ENCODE measurements around the gene STIL. TPM values are rescaled to one million over a fixed set of nuclear protein-coding genes. Genes with fewer than 3 reads are reported as not detected.
"Not testable (repeated sequence)": the region's sequence is repeated elsewhere in the genome, so short reads cannot be mapped to it uniquely, and the experiment has no call there.

STIL gene
- total RNA-seq: 0.48 TPM
- long read RNA-seq: 0 reads

DNA sequence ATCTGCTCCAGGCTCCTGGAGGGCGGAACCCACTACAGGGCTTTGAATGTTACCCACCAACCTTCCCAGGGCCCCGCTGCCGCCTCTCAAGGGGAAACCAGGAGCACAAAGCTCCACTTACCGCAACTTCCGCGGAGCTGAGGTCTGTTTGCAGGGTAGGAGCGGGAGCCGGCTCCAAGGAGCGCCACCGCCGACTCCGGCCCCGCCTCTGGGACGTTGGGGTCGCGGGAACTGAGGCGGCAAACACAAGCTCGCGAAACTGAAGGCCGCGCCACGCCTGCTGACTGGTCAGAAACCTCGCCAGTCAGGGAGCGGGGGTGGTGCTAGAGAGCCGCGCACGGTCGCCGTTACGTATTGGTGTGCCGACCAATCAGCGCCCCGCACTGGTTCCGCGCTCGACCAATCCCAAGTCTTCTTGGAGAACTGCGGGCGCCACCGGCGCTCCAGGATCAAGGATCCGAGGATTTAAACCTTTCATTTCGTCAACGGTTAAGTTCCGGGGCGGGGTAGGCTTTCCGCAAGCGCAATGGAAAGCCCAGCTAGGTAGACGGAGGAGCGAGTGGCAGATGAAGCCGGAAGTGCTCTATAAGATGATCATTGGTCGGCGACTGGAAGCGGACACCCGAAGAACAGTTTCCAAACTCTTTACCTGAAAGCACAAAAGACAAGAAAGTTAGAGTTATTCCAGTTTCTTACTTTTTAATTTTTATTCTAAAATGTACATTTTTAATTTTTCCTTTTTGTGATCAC lies at the start of gene STIL:
STIL (minus strand) TSS at position 233 of the 750 bp plus-strand sequence. CDS start 3,828 bp downstream, outside the sequence.
- peak; percentile 99 for DNase-seq (ENCODE audit: low spot score)
- intact Hi-C loops (cut with DNase I): loop anchor here (2.0 kb wide), 1 partner anchor 19 kb away; the partner anchor contains the start of gene CMPK1

DNA sequence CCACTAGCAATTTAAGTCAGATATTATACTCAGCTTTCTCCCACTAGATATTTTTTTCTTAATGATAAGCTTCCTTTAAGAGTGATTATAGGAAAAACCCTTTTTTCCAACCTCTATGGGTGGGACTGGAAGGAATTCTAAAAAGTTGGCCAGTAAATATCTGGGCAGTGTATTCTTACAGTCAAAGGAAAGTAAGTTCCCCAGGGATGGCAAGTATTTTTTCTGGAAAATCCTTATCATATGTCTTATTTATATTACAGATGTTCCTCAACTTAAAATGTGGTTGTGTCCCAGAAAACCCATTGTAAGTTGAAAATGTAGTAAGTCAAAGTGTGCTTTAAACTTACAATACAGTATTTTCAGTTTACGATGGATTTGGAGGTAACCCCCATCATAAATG lies 48.9 kb upstream of the STIL start:
- intact Hi-C loops (cut with DNase I): no loop called here
- no peak for DNase-seq (ENCODE audit: low spot score)

DNA sequence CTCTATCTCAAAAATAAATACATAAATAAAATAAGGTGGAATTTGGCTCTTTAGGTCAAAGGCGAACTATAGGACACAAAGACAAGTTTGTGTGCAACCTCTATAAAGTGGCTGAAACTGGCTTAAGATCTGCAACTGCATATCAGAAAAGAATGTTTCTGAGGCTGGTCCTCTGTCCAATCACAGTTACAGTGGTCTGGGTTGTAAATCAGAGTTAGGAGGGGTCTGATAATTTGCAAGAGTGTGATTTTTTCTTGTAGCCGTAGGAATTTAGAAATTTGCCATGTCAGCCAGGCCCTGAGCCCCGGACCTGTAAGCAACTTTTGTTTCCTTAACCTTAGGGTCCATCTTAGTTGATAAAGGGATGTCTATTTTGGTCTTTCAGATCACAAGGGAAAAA lies 47.4 kb upstream of the STIL start:
- intact Hi-C loops (cut with DNase I): no loop called here
- no peak for DNase-seq (ENCODE audit: low spot score)

DNA sequence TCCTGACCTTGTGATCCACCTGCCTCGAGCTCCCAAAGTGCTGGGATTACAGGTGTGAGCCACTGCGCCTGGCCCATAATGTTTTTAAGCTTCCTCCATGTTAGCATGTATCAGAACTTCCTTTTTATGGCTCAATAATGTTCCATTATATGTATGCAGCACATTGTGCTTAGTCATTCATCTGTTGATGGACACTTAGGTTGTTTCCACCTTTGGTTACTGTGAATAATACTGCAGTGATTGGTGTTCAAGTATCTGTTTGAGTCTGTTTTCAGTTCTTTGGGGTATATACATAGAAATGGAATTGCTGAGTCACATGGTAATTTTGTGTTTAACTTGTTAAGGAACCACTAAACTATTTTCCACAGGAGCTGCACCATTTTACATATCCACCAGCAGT lies 37.4 kb upstream of the STIL start:
- no peak for DNase-seq (ENCODE audit: low spot score)
- intact Hi-C loops (cut with DNase I): no loop called here

DNA sequence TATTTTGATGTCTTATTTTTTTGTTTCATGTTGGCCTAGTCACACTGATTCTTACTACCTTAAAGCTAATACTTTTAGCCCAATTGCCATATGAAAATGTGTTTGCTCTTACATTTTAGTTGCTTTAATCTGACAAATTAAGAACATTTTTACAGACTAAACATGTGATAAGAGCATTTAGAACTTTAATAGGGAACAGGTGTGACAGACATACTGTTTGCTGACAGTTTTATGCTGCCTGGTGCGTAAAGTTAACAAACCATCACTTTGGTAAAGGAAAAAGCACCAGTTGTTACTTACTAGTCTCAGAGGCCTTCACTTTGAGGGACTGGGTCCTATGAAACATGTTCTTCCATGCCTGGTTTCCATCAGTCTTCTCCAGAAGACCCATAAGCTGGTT lies 34.3 kb upstream of the STIL start:
- intact Hi-C loops (cut with DNase I): no loop called here
- no peak for DNase-seq (ENCODE audit: low spot score)

DNA sequence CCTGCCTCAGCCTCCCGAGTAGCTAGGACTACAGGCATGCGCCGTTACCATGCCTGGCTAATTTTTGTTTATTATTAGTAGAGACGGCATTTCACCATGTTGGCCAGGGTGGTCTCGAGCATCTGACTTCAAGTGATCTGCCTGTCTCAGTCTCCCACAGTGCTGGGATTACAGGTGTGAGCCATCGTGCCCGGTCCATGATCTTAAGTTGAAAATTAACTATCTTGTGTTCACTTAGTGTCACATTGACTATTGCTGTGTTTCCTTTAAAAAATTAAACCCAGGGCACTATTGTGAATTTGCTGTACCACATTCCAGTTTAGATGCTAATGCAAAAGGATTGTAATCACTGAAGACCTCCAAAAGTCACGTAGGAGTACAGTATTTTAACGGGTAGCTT lies 33.8 kb upstream of the STIL start:
- intact Hi-C loops (cut with DNase I): no loop called here
- DNase-seq (ENCODE audit: low spot score): no peak

DNA sequence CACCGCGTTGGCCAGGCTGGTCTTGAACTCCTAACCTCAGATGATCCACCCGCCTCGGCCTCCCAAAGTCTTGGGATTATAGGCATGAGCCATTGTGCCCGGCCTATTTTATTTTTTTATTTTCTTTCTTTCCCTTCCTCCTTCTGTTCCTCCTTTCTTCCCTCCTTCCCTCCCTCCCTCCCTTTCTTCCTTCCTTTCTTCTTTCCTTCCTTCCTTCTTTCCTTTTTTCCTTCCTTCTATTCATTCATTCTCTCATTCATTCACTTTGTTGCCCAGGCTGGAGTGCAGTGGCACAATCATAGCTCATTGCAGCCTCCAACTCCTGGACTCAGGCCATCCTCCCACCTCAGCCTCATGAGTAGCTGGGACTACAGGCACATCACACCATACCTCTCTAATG lies 33.0 kb upstream of the STIL start:
- intact Hi-C loops (cut with DNase I); DNase-seq (ENCODE audit: low spot score): not testable (repeated sequence)

DNA sequence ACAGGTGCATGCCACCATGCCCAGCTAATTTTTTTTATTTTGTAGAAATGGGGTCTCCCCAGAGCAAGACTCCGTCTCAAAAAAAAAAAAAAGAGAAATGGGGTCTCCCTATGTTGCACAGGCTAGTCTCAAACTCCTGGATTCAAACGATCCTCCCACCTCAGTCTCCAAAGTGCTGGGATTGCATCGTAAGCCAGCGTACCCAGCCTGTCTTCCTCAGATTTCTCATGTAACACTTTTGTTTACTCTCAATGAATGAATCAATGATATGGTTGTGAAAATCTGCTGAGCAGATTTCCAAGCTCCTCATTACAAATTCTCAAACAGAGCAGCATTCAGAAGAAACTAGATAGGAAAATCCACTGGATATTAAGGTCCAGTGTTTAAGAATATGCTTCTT lies 26.3 kb upstream of the STIL start:
- DNase-seq (ENCODE audit: low spot score): no peak

DNA sequence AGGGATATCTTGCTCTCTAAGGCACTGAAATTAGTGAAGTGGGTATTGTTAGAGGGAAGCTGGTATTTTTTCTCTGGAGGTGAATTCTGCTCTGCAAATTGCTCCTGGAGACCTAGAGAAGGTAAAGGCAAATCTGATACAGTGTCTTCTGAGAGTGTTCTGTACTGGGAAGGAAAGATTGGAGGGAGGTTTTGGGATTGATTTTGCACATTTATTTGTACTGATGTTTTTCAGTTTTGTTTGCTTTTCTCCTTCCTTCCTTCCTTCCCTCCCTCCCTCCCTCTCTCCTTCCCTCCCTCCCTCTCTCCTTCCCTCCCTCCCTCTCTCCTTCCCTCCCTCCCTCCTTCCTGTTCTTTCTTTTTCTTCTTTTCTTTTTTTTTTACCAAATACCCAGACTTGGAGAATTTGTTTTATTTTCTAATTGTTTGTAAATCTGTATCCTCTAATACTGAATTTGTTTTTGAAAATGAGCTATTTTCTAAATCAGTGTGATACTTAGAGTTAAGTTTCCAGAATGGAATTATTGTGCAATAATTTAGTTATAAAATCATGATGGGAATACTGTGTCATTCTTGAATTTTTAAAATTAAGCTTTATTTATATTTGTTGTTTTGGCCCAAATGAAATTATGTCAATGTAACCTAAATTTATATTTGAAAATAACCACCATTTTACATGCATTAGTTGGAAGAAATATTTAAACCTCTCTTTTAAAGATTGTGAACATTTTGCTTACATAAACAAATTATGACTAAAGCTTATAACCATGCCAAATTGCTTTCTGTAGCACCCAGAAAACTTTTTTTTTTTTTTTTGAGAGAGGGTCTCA lies 24.5 kb upstream of the STIL start:
- intact Hi-C loops (cut with DNase I): no loop called here
- DNase-seq (ENCODE audit: low spot score): no peak

More for the DNA sequence above, 26.3 kb upstream of the STIL start:
- intact Hi-C loops (cut with DNase I): no loop called here

DNA sequence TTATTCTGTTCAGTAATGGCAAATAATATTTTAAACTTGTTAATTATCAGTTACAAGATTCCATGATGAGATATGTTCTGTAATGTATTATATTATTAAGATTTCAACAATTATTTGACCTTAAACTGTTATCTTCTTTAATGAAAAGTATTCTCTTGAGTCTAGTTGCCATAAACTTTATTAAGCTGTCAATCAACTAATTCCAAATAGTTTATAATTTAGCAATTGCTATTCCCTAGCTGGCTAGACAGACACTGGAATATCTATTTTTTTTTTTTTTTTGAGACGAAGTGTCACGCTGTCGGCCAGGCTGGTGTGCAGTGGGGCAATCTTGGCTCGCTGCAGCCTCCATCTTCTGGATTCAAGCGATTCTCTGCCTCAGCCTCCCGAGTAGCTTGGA lies 23.4 kb upstream of the STIL start:
- no peak for DNase-seq (ENCODE audit: low spot score)
- intact Hi-C loops (cut with DNase I): no loop called here

DNA sequence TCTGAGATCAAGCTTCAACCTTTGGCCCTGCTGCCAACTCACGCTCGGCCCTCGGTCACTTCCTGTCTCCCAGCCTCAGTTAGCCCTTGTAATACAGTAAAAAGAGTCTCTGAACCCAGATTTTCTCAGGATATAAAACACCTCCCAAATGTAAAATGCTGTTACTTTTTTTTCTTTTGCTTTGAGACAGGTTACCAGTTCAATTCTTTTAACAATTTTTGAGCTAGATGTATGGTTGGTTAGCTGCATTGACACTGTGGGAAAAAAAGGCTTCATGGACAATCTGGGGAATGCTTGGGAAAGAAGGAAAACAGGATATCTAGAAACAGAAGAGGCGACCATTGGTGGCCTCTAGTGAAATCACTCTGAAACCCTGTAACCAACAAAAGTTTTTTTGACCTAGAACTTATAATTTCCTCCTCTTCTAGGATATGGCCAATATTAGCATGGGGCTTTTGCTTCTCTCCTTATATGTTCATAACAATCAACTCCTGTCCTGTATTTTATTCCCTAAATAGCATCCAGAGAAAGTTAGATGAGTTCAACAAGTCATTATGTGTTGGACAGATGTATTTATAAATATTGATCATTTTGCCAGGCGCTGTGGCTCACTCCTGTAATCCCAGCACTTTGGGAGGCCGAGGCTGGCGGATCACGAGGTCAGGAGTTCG lies 21.0 kb upstream of the STIL start:
- intact Hi-C loops (cut with DNase I): no loop called here
- DNase-seq (ENCODE audit: low spot score): no peak

DNA sequence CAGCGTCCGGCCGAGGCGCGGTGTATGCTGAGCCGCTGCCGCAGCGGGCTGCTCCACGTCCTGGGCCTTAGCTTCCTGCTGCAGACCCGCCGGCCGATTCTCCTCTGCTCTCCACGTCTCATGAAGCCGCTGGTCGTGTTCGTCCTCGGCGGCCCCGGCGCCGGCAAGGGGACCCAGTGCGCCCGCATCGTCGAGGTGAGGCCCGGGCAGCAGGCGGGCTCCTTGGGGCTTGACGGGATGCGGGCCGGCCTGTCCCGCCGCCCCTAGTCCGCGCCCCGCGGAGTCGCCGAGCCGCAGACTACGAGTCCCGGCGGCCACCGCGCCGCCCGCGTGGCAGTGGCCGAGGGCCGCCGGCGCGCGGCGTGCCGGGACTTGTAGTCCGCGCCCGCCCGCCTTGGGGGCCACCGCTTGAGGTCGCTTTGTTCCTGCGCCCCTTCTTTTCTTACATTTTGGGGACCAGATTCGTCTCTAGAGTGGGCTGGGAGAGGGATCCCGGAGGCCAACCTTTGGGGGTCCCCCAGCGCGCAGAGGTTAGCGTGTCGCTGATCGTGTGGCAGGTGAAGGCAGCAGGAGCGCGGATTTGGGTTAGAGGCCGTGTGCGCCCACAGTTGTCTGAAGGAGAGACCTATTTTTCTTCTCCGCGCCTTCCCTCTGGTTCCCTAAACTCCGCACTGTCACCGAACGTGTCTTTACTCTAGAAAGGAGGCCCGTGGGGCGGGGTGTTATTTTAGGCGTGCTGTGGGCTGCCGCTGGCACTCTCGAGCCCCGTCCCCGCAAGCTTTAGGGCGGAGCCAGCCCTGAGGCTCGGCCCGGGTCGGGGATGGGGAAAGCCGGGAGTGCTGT lies 20.2 kb upstream of the STIL start:
- peak; percentile 91 for DNase-seq (ENCODE audit: low spot score)
- intact Hi-C loops (cut with DNase I): loop anchor here (2.0 kb wide), 1 partner anchor 19 kb away; the partner anchor contains the start of gene STIL

DNA sequence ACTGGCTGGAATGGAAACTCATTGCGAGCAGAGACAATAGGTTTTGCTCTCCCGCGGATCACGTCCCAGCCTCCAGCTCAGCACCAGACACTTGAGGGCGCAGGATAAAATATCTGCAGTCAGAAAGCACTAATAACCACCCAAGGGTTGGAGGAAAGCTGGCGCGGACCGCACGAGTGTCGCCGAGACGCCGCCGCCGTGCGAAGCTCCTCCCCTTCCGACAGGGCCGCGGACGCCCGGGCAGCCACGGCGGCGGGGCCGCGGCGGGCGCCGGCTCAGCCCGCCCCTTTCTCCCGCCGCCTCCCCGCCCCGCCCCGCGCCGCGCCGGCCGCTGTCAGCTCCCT lies 19.6 kb upstream of the STIL start, which contains the start of gene CMPK1:
CMPK1 (plus strand) TSS at position 213 of the 344 bp plus-strand sequence. CDS start 156 bp downstream, outside the sequence.
- intact Hi-C loops (cut with DNase I): loop anchor here (2.0 kb wide), 1 partner anchor 19 kb away; the partner anchor contains the start of gene STIL
- peak; percentile 91 for DNase-seq (ENCODE audit: low spot score)

DNA sequence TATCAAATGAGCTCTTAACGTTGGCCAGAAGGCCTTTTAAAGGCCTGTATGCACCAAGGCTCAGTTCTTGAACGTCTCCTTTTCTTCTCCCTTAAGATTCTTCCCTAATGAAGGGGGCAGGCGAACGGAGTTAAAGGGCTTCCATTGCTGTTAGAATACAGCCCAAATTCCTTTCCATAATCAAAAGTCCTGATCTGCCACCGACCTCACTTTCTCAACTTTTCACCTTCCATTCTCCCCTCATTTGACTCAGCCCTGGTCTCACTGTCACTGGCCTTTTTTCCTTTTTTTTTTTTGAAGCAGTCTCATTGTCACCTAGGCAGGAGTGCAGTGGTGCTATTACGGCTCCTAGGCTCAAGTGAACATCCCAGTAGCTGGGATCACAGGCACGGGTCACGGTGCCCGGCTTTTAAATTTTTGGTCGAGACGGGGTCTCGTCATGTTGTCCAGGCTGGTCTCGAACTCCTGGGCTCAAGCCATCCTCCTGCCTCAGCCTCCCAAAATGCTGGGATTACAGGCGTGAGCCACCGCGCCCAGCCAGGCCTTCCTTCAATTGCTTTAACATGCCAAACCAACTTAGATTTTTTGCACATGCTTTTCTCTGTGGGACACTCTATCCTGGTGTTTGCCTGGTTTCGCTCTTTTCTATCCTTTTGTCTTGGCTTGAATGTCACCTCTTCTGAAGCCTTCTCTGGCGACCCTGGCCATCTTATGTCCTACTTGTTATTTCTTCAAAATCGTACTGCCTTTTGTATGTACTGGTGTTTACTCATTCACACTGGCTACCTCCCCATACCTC lies 19.0 kb upstream of the STIL start:
- intact Hi-C loops (cut with DNase I): loop anchor here (2.0 kb wide), 1 partner anchor 18 kb away; the partner anchor contains the start of gene STIL
- DNase-seq (ENCODE audit: low spot score): no peak

DNA sequence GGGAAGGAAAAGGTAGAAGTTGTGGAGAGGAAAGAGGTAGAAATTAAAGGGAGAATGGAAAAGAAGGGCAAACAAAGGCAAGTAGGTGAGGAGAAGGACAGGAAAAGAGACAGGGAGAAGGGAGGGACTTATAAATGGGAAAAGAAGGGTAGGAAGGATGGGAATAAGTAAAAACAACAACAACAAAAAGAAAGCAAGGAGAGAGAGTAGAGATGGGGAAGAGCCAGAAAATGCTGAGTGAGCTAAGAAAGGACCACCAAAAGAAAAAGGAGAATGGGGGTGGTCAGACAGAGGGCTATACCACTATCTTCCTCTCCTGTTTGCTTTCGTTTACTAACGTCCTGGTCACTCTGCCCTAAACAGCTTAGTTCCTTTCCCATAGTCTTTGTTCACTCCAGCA lies 17.9 kb upstream of the STIL start:
- intact Hi-C loops (cut with DNase I): loop anchor here (2.0 kb wide), 1 partner anchor 17 kb away; the partner anchor contains the start of gene STIL
- no peak for DNase-seq (ENCODE audit: low spot score)

DNA sequence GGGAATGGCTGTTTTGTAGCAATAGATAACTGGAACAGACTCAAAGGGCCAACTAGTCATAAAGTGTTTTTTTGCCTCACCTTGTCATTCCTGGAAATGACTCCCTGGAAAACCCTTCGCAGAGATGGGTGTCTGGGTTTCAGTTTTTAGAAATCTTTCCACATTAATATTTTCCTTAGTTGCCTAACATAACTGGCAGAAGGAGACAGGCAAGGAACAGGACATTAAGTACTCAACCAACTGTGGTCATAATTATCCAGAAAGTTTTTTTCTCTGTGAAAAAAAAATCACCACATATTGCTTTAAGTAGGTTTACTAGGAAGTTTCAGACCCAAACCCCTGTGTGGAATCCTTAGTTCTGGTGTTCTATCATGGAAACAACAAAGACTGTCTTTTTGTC lies 16.3 kb upstream of the STIL start:
- intact Hi-C loops (cut with DNase I): no loop called here
- DNase-seq (ENCODE audit: low spot score): no peak

DNA sequence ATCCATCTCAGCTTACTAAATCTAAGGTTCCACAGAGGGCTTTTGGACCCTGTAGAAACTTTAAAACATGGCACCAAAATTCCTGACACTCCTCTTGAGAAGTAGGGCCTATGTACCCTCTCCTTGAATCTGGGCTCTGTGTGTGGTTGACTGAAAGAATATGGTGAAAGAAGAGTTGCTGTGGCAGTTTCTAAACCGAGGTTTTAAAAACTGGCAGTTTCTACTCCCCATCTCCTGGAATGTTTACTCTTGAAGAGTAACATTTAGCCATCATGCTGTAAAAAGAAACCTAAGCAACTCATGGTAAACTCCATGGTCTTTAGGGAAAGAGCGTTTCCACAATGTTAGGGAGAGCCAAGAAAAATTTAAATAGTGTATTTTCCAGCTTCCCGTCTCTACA lies 15.0 kb upstream of the STIL start:
- DNase-seq (ENCODE audit: low spot score): no peak
- intact Hi-C loops (cut with DNase I): no loop called here

DNA sequence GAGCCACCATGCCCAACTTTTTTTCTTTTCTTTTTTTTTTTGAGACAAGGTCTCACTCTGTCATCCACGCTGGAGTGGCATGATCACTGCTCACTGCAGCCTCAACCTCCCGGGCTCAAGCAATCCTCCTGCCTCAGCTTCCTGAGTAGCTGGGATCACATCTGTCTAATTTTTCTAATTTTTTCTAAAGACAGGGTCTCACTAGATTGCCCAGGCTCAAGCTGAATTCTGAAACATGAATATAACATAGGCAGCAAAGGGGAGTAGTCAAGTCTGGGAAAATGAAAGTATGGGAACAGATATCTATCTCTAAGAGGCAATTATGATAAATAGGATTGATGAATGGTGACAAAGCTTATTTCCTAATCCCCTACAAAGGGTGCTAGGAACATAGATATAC lies 12.3 kb upstream of the STIL start:
- intact Hi-C loops (cut with DNase I): no loop called here
- DNase-seq (ENCODE audit: low spot score): no peak
